Measurements from ENCODE around the gene POLK.
"Not testable (repeated sequence)": the region's sequence is repeated elsewhere in the genome, so short reads cannot be mapped to it uniquely, and the experiment has no call there.

POLK gene

GRCh38 chr5:75603371-75603770 is 91.7 kb downstream of the POLK start:
- ATAC-seq (ENCODE audit: low read depth) (peak; percentile 49; the same call in 2 of the 3 replicates), DNase-seq (ENCODE audit: low spot score) (no peak)
- no peaks in the 10 kb centered on the region for H3K27me3 ChIP-seq (ENCODE audit: insufficient read depth, poor library complexity, severe bottlenecking)
- peaks cover 10% of the 10 kb centered on the region for H3K36me3 ChIP-seq (ENCODE audit: low read depth)
- H3K9me3 ChIP-seq (ENCODE audit: severe bottlenecking): no peaks in the 10 kb centered on the region
- H3K4me1 ChIP-seq (ENCODE audit: insufficient read depth, poor library complexity, severe bottlenecking): no peaks in the 10 kb centered on the region
- TF ChIP-seq CTCF (IDR thresholded peaks at IDR 0.05; ENCODE audit: poor library complexity, severe bottlenecking): no peak
- H3K27ac ChIP-seq (ENCODE audit: poor library complexity, severe bottlenecking): peak overlapping the region; percentile 2
- no peak overlapping the region for H3K4me3 ChIP-seq (ENCODE audit: severe bottlenecking)

- no peak for ATAC-seq (ENCODE audit: low read depth)
Observed at GRCh38 chr5:75603821-75604220, 92.1 kb downstream of the POLK start.

GRCh38 chr5:75607341-75607740 is 95.7 kb downstream of the POLK start:
- not testable (repeated sequence) for H3K9me3 ChIP-seq (ENCODE audit: severe bottlenecking); ATAC-seq (ENCODE audit: low read depth); H3K27me3 ChIP-seq (ENCODE audit: insufficient read depth, poor library complexity, severe bottlenecking); H3K36me3 ChIP-seq (ENCODE audit: low read depth); H3K4me3 ChIP-seq (ENCODE audit: severe bottlenecking); H3K4me1 ChIP-seq (ENCODE audit: insufficient read depth, poor library complexity, severe bottlenecking); H3K27ac ChIP-seq (ENCODE audit: poor library complexity, severe bottlenecking); DNase-seq (ENCODE audit: low spot score)

More at GRCh38 chr5:75603821-75604220, 92.1 kb downstream of the POLK start:
- Histone ChIP-seq H3K27ac (ENCODE audit: poor library complexity, severe bottlenecking) (peak overlapping the region; percentile 2), H3K27me3 (ENCODE audit: insufficient read depth, poor library complexity, severe bottlenecking) (no peaks in the 10 kb centered on the region), H3K4me1 (ENCODE audit: insufficient read depth, poor library complexity, severe bottlenecking) (no peaks in the 10 kb centered on the region), H3K9me3 (ENCODE audit: severe bottlenecking) (no peaks in the 10 kb centered on the region), H3K4me3 (ENCODE audit: severe bottlenecking) (no peak overlapping the region), H3K36me3 (ENCODE audit: low read depth) (peaks cover 10% of the 10 kb centered on the region)
- TF ChIP-seq CTCF (IDR thresholded peaks at IDR 0.05; ENCODE audit: poor library complexity, severe bottlenecking): no peak
- no peak for DNase-seq (ENCODE audit: low spot score)

GRCh38 chr5:75608870-75609269 is 97.2 kb downstream of the POLK start:
- Histone ChIP-seq H3K4me1 (ENCODE audit: insufficient read depth, poor library complexity, severe bottlenecking) (no peaks in the 10 kb centered on the region), H3K9me3 (ENCODE audit: severe bottlenecking) (no peaks in the 10 kb centered on the region), H3K4me3 (ENCODE audit: severe bottlenecking) (no peak overlapping the region), H3K27ac (ENCODE audit: poor library complexity, severe bottlenecking) (no peak overlapping the region), H3K36me3 (ENCODE audit: low read depth) (no peaks in the 10 kb centered on the region), H3K27me3 (ENCODE audit: insufficient read depth, poor library complexity, severe bottlenecking) (no peaks in the 10 kb centered on the region)
- no peak for TF ChIP-seq CTCF (IDR thresholded peaks at IDR 0.05; ENCODE audit: poor library complexity, severe bottlenecking)
- ATAC-seq (ENCODE audit: low read depth) (no peak), DNase-seq (ENCODE audit: low spot score) (no peak)

- no peaks in the 10 kb centered on the region for H3K4me1 ChIP-seq (ENCODE audit: insufficient read depth, poor library complexity, severe bottlenecking)
- no peak for DNase-seq (ENCODE audit: low spot score)
- ATAC-seq (ENCODE audit: low read depth): no peak
- no peak for TF ChIP-seq CTCF (IDR thresholded peaks at IDR 0.05; ENCODE audit: poor library complexity, severe bottlenecking)
- H3K27ac ChIP-seq (ENCODE audit: poor library complexity, severe bottlenecking): no peak overlapping the region
- H3K4me3 ChIP-seq (ENCODE audit: severe bottlenecking): no peak overlapping the region
- H3K27me3 ChIP-seq (ENCODE audit: insufficient read depth, poor library complexity, severe bottlenecking): no peaks in the 10 kb centered on the region
- H3K36me3 ChIP-seq (ENCODE audit: low read depth): no peaks in the 10 kb centered on the region
- H3K9me3 ChIP-seq (ENCODE audit: severe bottlenecking): no peaks in the 10 kb centered on the region
Observed at GRCh38 chr5:75610201-75610600, 98.5 kb downstream of the POLK start.

GRCh38 chr5:75610859-75611310 is 99.2 kb downstream of the POLK start:
- ATAC-seq (ENCODE audit: low read depth): not testable (repeated sequence)
- H3K4me3 ChIP-seq (ENCODE audit: severe bottlenecking): peak overlapping the region; percentile 26

More at GRCh38 chr5:75610859-75611310, 99.2 kb downstream of the POLK start:
- not testable (repeated sequence) for H3K27ac ChIP-seq (ENCODE audit: poor library complexity, severe bottlenecking); DNase-seq (ENCODE audit: low spot score); H3K27me3 ChIP-seq (ENCODE audit: insufficient read depth, poor library complexity, severe bottlenecking); H3K36me3 ChIP-seq (ENCODE audit: low read depth); H3K4me1 ChIP-seq (ENCODE audit: insufficient read depth, poor library complexity, severe bottlenecking); H3K9me3 ChIP-seq (ENCODE audit: severe bottlenecking)
